HCEC 1CT (cell line): ENCODE data around the gene KNSTRN.

Experiments
- DNase-seq: peaks from one replicate; pipeline ENCODE4 v3.0.0-alpha.2; 2017

The KNSTRN gene

GRCh38 chr15:40345867-40346578 lies 36.5 kb upstream of the KNSTRN start:
- DNase-seq: no peak

- DNase-seq: no peak
Observed at GRCh38 chr15:40346579-40347558, 35.7 kb upstream of the KNSTRN start.

GRCh38 chr15:40347559-40348473 lies 34.7 kb upstream of the KNSTRN start:
- DNase-seq: no peak

- no peak for DNase-seq
Observed at GRCh38 chr15:40348474-40348870, 34.0 kb upstream of the KNSTRN start.

- DNase-seq: no peak
Observed at GRCh38 chr15:40349163-40349562, 33.4 kb upstream of the KNSTRN start.

- no peak for DNase-seq
Observed at GRCh38 chr15:40352281-40352901, 30.1 kb upstream of the KNSTRN start.

- DNase-seq: no peak
Observed at GRCh38 chr15:40353697-40354096, 28.8 kb upstream of the KNSTRN start.

- peak; percentile 34 for DNase-seq
Observed at GRCh38 chr15:40354408-40355171, 27.9 kb upstream of the KNSTRN start.

GRCh38 chr15:40355976-40356585 lies 26.4 kb upstream of the KNSTRN start:
- DNase-seq: no peak

- no peak for DNase-seq
Observed at GRCh38 chr15:40357246-40357645, 25.3 kb upstream of the KNSTRN start.

- DNase-seq: peak; percentile 75
Observed at GRCh38 chr15:40357723-40358470, 24.6 kb upstream of the KNSTRN start, which contains the start of gene DISP2. Gene DISP2, plus strand, starts transcription at chr15:40358219. Its CDS starts 103 bp downstream, at chr15:40358322.

GRCh38 chr15:40358471-40359353 lies 23.8 kb upstream of the KNSTRN start:
- DNase-seq: no peak

GRCh38 chr15:40360015-40360414 lies 22.5 kb upstream of the KNSTRN start:
- no peak for DNase-seq

- no peak for DNase-seq
Observed at GRCh38 chr15:40361640-40362039, 20.9 kb upstream of the KNSTRN start.

GRCh38 chr15:40363611-40364010 lies 18.9 kb upstream of the KNSTRN start:
- no peak for DNase-seq

- no peak for DNase-seq
Observed at GRCh38 chr15:40364251-40364650, 18.3 kb upstream of the KNSTRN start.

GRCh38 chr15:40365016-40365415 lies 17.5 kb upstream of the KNSTRN start:
- no peak for DNase-seq

GRCh38 chr15:40365624-40366456 lies 16.7 kb upstream of the KNSTRN start:
- no peak for DNase-seq
